Measurements from ENCODE around the gene PTHLH.

PTHLH gene

DNA sequence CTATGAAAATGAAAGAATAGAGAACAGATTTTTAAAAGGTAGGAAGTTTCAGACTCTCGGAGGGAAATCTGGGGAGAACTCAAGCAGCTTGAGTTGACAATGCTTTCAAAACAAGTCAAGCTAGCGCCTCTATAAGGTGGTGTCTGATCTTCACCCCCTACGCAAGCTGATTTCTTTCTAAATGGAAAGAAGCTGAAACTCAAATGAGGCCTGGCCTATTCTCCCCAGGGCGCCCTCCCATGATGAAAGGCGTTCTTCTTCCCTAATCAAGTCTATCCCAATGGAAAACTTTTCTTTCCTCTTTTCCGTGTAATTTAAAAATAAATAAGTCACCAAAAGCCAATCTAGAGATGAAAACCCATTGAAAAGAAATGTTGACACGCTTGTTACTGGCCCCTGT is 20.6 kb downstream of the PTHLH start:
- Histone ChIP-seq H3K9ac (no peak overlapping the region), H3K4me2 (no peak overlapping the region), H3K36me3 (no peaks in the 10 kb centered on the region), H3K27me3 (no peaks in the 10 kb centered on the region), H3K9me3 (no peaks in the 10 kb centered on the region), H3K4me1 (no peaks in the 10 kb centered on the region), H3K4me3 (no peak overlapping the region), H4K20me1 (no peaks in the 10 kb centered on the region), H3K27ac (no peak overlapping the region)
- no peak for TF ChIP-seq Cebpa-rat (IDR thresholded peaks at IDR 0.05)

DNA sequence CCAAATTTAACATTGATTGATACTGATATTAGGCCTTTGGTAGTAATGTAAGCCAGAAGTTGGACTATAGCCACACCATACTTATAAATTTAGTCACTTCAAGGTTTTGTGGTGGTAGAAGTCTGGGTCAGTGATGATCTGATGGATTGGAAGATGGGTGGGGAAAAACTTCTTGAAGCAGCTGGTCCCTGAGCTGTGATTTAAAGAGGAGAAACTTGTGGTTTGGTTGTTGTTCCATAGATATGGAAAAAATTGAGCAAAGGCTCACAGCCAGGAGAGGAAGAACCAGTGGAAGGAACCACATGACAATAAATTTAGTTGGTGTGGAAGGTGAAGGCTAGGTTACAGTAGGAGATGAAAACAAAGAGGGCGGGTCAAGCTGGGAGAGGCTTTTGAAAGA is 26.1 kb downstream of the PTHLH start:
- H3K4me1 ChIP-seq, result no peaks in the 10 kb centered on the region
- no peak overlapping the region for H3K4me2 ChIP-seq
- H3K9me3 ChIP-seq, result no peaks in the 10 kb centered on the region
- H3K27me3 ChIP-seq, result no peaks in the 10 kb centered on the region
- H3K4me3 ChIP-seq, result no peak overlapping the region
- TF ChIP-seq Cebpa-rat (IDR thresholded peaks at IDR 0.05), result no peak
- H3K9ac ChIP-seq, result no peak overlapping the region
- no peaks in the 10 kb centered on the region for H3K36me3 ChIP-seq
- H3K27ac ChIP-seq, result no peak overlapping the region
- no peaks in the 10 kb centered on the region for H4K20me1 ChIP-seq

DNA sequence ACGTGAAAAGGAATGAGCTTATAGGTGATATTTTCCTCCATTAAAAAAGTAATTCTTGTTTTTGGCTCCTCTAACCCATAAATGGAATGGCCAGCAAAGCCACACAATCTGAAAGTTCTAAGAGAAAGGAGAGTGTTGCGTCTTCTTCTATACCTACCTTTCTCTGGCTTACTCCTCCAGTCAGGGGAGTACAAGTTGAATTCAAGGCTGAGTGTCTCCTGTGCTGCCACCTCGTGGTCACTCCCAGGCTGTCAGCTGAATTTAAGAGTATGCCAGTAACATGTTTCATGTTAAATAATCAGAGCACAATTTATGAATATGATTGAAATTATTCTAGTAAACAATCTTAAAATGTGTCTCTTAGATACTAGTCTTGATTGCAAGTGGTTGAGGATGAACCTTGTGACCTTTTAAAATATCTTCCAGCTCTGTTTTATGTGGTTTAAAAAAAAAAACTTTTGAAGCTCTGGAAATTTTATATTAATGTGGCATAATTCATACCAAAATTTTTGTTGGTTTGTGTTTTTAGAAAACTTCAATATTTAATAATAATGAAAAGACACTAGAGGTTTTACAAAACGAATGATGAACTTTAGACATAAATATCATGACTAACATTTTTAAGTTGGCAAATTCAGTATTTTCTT is 31.7 kb downstream of the PTHLH start:
- no peak for TF ChIP-seq Cebpa-rat (IDR thresholded peaks at IDR 0.05)
- no peak overlapping the region for H3K4me2 ChIP-seq

DNA sequence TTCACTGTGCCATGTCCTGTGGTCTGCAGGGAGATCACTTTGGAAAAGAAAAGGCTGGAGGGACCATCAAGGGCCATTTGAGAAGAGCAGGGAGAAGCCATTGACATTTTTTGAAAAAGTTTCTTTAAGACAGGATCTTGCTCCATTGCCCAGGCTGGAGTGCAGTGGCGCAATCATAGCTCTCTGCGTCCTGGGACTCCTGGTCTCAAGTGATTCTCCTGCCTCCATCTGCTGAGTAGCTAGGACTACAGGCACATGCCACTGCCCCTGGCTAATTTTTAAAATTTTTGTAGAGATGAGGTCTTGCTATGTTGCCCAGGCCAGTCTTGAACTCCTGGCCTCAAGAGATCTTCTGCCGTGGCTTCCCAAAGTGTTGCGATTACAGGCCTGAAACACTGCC is 32.3 kb downstream of the PTHLH start:
- Histone ChIP-seq H3K27me3 (no peaks in the 10 kb centered on the region), H3K36me3 (no peaks in the 10 kb centered on the region), H3K9me3 (no peaks in the 10 kb centered on the region), H3K4me2 (no peak overlapping the region), H3K4me3 (no peak overlapping the region), H4K20me1 (no peaks in the 10 kb centered on the region), H3K27ac (no peak overlapping the region), H3K9ac (no peak overlapping the region), H3K4me1 (no peaks in the 10 kb centered on the region)
- TF ChIP-seq Cebpa-rat (IDR thresholded peaks at IDR 0.05), result no peak

More for the DNA sequence above, 31.7 kb downstream of the PTHLH start:
- Histone ChIP-seq H3K4me1 (no peaks in the 10 kb centered on the region), H3K27ac (no peak overlapping the region), H3K9ac (no peak overlapping the region), H3K36me3 (no peaks in the 10 kb centered on the region), H4K20me1 (no peaks in the 10 kb centered on the region), H3K9me3 (no peaks in the 10 kb centered on the region), H3K27me3 (no peaks in the 10 kb centered on the region), H3K4me3 (no peak overlapping the region)

DNA sequence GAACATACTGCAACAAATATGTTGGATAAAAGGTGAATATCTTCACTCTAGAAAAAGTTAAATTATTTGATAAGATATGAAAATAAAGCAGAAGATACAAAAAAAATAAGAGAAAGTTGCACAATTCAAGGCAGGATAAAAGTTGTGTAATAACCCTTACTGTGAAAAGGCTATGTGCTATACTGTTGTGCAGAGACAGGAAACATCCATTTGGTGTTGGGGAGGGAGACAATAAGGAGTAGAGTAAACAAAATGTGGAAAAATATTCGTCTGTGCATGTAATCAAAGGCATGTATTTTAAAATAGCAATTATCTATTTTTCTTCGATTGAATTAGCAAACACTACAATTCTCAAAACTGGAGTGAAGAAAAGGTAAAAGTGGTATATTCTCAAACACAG is 34.8 kb downstream of the PTHLH start:
- Histone ChIP-seq H3K9me3 (no peaks in the 10 kb centered on the region), H3K27ac (no peak overlapping the region), H3K4me1 (no peaks in the 10 kb centered on the region), H3K9ac (no peak overlapping the region), H4K20me1 (no peaks in the 10 kb centered on the region), H3K4me2 (no peak overlapping the region), H3K4me3 (no peak overlapping the region), H3K36me3 (no peaks in the 10 kb centered on the region), H3K27me3 (no peaks in the 10 kb centered on the region)
- TF ChIP-seq Cebpa-rat (IDR thresholded peaks at IDR 0.05), result no peak

DNA sequence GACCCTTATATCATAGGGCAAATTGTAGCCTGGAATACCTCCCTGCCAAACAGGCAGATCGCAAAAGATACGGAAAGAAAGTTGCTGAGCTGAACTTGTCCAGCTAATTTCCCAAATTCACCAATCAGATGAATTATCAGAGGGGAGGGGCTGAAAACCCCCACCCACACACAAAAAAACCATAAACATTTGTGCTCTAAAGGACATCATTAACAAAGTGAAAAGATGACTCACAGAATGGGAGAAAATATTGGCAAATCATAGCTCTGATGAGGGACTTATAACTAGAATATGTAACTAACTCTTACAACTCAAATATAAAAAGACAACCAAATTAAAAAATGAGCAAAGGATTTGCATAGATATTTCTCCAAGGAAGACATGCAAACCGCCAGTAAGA is 36.3 kb downstream of the PTHLH start:
- no peaks in the 10 kb centered on the region for H3K4me1 ChIP-seq
- no peaks in the 10 kb centered on the region for H4K20me1 ChIP-seq
- no peak overlapping the region for H3K4me3 ChIP-seq
- H3K9ac ChIP-seq, result no peak overlapping the region
- no peaks in the 10 kb centered on the region for H3K9me3 ChIP-seq
- H3K27ac ChIP-seq, result no peak overlapping the region
- no peaks in the 10 kb centered on the region for H3K27me3 ChIP-seq
- H3K4me2 ChIP-seq, result no peak overlapping the region
- TF ChIP-seq Cebpa-rat (IDR thresholded peaks at IDR 0.05), result no peak
- H3K36me3 ChIP-seq, result no peaks in the 10 kb centered on the region

DNA sequence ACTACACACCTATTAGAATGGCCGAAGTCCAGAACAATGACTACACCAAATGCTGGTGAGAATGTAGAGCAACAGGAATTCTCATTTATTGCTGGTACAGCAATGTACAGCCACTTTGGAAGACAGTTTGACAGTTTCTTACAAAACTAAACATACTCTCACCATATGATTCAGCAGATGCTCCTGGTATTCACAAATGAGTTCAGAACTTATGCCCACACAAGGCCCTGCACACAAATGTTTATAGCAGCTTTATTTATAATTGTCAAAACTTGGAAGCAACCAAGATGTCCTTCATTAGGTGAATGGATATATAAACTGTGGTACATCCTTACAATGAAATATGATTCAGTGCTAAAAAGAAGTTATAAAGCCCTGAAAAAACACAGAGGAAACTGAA is 38.3 kb downstream of the PTHLH start:
- Histone ChIP-seq H3K9ac (no peak overlapping the region), H3K9me3 (no peaks in the 10 kb centered on the region), H3K4me1 (no peaks in the 10 kb centered on the region), H3K27me3 (no peaks in the 10 kb centered on the region), H4K20me1 (no peaks in the 10 kb centered on the region), H3K4me3 (no peak overlapping the region), H3K4me2 (no peak overlapping the region), H3K27ac (no peak overlapping the region), H3K36me3 (no peaks in the 10 kb centered on the region)
- no peak for TF ChIP-seq Cebpa-rat (IDR thresholded peaks at IDR 0.05)

DNA sequence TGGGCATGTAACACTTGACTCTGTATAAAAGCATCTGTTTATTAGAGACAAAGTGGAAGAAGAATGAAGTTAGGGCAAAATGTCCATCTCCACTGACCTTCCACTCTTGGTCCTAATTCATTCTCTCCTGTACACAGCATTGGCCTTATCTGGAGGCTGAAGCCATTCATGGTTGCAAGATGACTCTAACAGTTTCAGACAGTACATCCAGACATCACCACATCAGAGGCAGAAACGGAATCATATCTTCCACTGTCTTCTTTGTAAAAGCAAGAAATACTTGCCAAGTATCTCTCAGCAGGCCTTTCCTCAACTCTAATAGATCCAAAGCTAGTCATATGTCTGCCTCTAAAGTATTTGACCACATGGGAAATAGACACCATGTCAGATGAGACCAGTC is 41.1 kb downstream of the PTHLH start:
- Histone ChIP-seq H4K20me1 (no peaks in the 10 kb centered on the region), H3K9me3 (no peaks in the 10 kb centered on the region), H3K4me2 (no peak overlapping the region), H3K4me1 (no peaks in the 10 kb centered on the region), H3K4me3 (no peak overlapping the region), H3K9ac (no peak overlapping the region), H3K27me3 (no peaks in the 10 kb centered on the region), H3K36me3 (no peaks in the 10 kb centered on the region), H3K27ac (no peak overlapping the region)
- TF ChIP-seq Cebpa-rat (IDR thresholded peaks at IDR 0.05), result no peak

DNA sequence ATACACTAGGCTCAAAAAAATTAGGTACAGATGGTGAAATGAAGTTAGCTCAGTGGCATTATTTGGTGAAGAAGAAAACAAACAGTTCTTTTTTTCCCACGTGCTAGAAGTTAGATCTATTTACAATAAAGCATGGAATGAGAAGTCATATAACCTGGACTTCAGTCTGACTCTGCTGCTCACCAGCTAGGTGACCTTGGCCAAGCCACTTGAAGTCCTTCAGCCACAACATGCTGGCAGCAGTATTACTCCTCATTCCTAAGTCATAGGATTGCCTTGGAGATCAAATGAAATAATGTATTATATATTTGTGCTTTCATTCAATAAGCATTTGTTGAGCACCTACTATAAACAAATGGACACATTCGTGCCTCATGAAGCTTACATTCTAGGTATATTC is 45.2 kb downstream of the PTHLH start:
- no peak overlapping the region for H3K4me3 ChIP-seq
- no peaks in the 10 kb centered on the region for H4K20me1 ChIP-seq
- no peaks in the 10 kb centered on the region for H3K36me3 ChIP-seq
- H3K4me2 ChIP-seq, result no peak overlapping the region
- H3K27ac ChIP-seq, result no peak overlapping the region
- H3K9ac ChIP-seq, result no peak overlapping the region
- no peak for TF ChIP-seq Cebpa-rat (IDR thresholded peaks at IDR 0.05)
- no peaks in the 10 kb centered on the region for H3K27me3 ChIP-seq
- H3K9me3 ChIP-seq, result no peaks in the 10 kb centered on the region
- H3K4me1 ChIP-seq, result peaks cover 5% of the 10 kb centered on the region; the same call in 1 of the 2 replicates

DNA sequence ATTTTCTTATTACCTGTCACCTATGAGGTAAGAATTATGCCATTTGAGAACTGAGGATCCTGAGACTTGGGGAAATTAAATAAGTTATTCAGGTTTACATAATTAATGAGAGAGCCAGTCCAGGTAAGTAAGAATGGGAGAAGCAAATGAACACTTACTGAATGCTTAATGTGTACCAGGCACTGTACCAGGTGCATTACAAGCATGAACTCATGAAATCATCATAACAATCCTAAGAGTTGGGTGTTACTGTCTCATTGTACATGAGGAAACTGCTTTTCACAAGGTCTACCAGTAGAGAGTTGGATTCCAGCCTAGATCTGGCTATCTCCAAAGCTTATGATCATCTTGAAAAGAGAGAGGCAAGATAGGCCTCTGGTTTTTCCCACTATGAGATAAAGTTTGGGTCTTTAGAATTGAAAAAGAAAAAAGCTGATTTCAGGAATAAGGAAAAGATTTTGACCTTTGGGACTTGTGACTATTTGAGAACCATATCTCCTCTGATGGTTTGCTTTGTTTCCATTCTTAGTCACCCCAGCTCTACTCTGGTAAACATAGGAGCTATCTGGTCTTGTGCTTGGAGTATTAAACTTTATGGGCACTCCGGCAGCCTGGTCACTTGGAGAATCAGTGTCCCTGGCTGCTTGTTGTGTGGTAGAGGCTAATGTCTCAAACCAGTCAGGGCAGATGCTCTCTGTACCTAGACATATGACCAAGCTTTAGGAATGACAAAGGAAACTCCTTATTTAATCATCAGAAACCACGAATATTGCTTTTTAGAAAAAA is 48.0 kb downstream of the PTHLH start:
- Histone ChIP-seq H3K9me3 (no peaks in the 10 kb centered on the region), H3K36me3 (no peaks in the 10 kb centered on the region), H3K4me2 (no peak overlapping the region), H3K4me3 (no peak overlapping the region), H4K20me1 (no peaks in the 10 kb centered on the region), H3K4me1 (peaks cover 30% of the 10 kb centered on the region), H3K9ac (no peak overlapping the region), H3K27ac (no peak overlapping the region), H3K27me3 (no peaks in the 10 kb centered on the region)
- TF ChIP-seq Cebpa-rat (IDR thresholded peaks at IDR 0.05), result no peak
